Measurements from ENCODE around the gene SLC32A1.

- TF ChIP-seq CTCF (IDR thresholded peaks at IDR 0.05 in 8 of 11, conservative IDR thresholded peaks at IDR 0.05 in 3 of 11): no peak
- no peak for TF ChIP-seq POLR2A (IDR thresholded peaks at IDR 0.05)
- TF ChIP-seq POLR2AphosphoS5 (IDR thresholded peaks at IDR 0.05): no peak
Observed at GRCh38 chr20:38723017-38723847, 1.1 kb upstream of the SLC32A1 start.

Measured in spleen (tissue), 7 donors.